ENCODE data around the gene CYP4Z1.
"Not testable (repeated sequence)": the region's sequence is repeated elsewhere in the genome, so short reads cannot be mapped to it uniquely, and the experiment has no call there.

Gene CYP4Z1

GRCh38 chr1:47067097-47067594 lies at the start of gene CYP4Z1:
TSS of gene CYP4Z1 (plus strand) at chr1:47067231. CDS start at chr1:47067491, 260 bp downstream.
- in situ Hi-C loops (cut with MboI; ENCODE audit: low sequenced_read_pairs), result no loop called here

- in situ Hi-C loops (cut with MboI; ENCODE audit: low sequenced_read_pairs), result no loop called here
These were observed 46.0 kb upstream of the CYP4Z1 start for GRCh38 chr1:47021070-47021469.

- in situ Hi-C loops (cut with MboI; ENCODE audit: low sequenced_read_pairs), result no loop called here
These were observed 43.5 kb upstream of the CYP4Z1 start, which contains the start of gene CYP4X1 for GRCh38 chr1:47023268-47024140. TSS of gene CYP4X1 (plus strand) at chr1:47023669. CDS start at chr1:47023818, 149 bp downstream.

- in situ Hi-C loops (cut with MboI; ENCODE audit: low sequenced_read_pairs), result no loop called here
These were observed 42.8 kb upstream of the CYP4Z1 start for GRCh38 chr1:47024141-47024801.

GRCh38 chr1:47030170-47030805 lies 36.7 kb upstream of the CYP4Z1 start:
- in situ Hi-C loops (cut with MboI; ENCODE audit: low sequenced_read_pairs), result no loop called here

- in situ Hi-C loops (cut with MboI; ENCODE audit: low sequenced_read_pairs), result no loop called here
These were observed 36.0 kb upstream of the CYP4Z1 start for GRCh38 chr1:47031059-47031458.

- in situ Hi-C loops (cut with MboI; ENCODE audit: low sequenced_read_pairs), result no loop called here
These were observed 35.4 kb upstream of the CYP4Z1 start for GRCh38 chr1:47031585-47031984.

GRCh38 chr1:47036764-47037163 lies 30.3 kb upstream of the CYP4Z1 start:
- in situ Hi-C loops (cut with MboI; ENCODE audit: low sequenced_read_pairs), result no loop called here

GRCh38 chr1:47059376-47059775 lies 7.7 kb upstream of the CYP4Z1 start:
- in situ Hi-C loops (cut with MboI; ENCODE audit: low sequenced_read_pairs), result no loop called here

GRCh38 chr1:47069080-47069479 lies 2.0 kb downstream of the CYP4Z1 start:
- in situ Hi-C loops (cut with MboI; ENCODE audit: low sequenced_read_pairs), result not testable (repeated sequence)

GRCh38 chr1:47069509-47069908 lies 2.5 kb downstream of the CYP4Z1 start:
- in situ Hi-C loops (cut with MboI; ENCODE audit: low sequenced_read_pairs), result not testable (repeated sequence)

GRCh38 chr1:47089356-47089755 lies 22.3 kb downstream of the CYP4Z1 start:
- in situ Hi-C loops (cut with MboI; ENCODE audit: low sequenced_read_pairs), result not testable (repeated sequence)

GRCh38 chr1:47091476-47091875 lies 24.4 kb downstream of the CYP4Z1 start:
- in situ Hi-C loops (cut with MboI; ENCODE audit: low sequenced_read_pairs), result not testable (repeated sequence)

- in situ Hi-C loops (cut with MboI; ENCODE audit: low sequenced_read_pairs), result no loop called here
These were observed 37.8 kb downstream of the CYP4Z1 start for GRCh38 chr1:47104816-47105215.

- in situ Hi-C loops (cut with MboI; ENCODE audit: low sequenced_read_pairs), result no loop called here
These were observed 39.8 kb downstream of the CYP4Z1 start for GRCh38 chr1:47106792-47107191.

- in situ Hi-C loops (cut with MboI; ENCODE audit: low sequenced_read_pairs), result not testable (repeated sequence)
These were observed 41.0 kb downstream of the CYP4Z1 start for GRCh38 chr1:47107851-47108574.

GRCh38 chr1:47109482-47109881 lies 42.5 kb downstream of the CYP4Z1 start:
- in situ Hi-C loops (cut with MboI; ENCODE audit: low sequenced_read_pairs), result not testable (repeated sequence)

GRCh38 chr1:47113178-47113577 lies 46.1 kb downstream of the CYP4Z1 start:
- in situ Hi-C loops (cut with MboI; ENCODE audit: low sequenced_read_pairs), result no loop called here

GRCh38 chr1:47121039-47121438 lies 54.0 kb downstream of the CYP4Z1 start:
- in situ Hi-C loops (cut with MboI; ENCODE audit: low sequenced_read_pairs), result not testable (repeated sequence)

- in situ Hi-C loops (cut with MboI; ENCODE audit: low sequenced_read_pairs), result not testable (repeated sequence)
These were observed 57.8 kb downstream of the CYP4Z1 start for GRCh38 chr1:47124834-47125233.

GRCh38 chr1:47126997-47127396 lies 60.0 kb downstream of the CYP4Z1 start:
- in situ Hi-C loops (cut with MboI; ENCODE audit: low sequenced_read_pairs), result not testable (repeated sequence)

All from HL-60/S4 treated with retinoic acid at 250 ng/mL for 4 days and 3 days (cell line).